Measurements from ENCODE around the gene KLHL11.
A peak's percentile ranks its signal among the peaks of the same experiment; 100 is the strongest.
"Not testable (repeated sequence)": the region's sequence is repeated elsewhere in the genome, so short reads cannot be mapped to it uniquely, and the experiment has no call there.

KLHL11 gene

DNA sequence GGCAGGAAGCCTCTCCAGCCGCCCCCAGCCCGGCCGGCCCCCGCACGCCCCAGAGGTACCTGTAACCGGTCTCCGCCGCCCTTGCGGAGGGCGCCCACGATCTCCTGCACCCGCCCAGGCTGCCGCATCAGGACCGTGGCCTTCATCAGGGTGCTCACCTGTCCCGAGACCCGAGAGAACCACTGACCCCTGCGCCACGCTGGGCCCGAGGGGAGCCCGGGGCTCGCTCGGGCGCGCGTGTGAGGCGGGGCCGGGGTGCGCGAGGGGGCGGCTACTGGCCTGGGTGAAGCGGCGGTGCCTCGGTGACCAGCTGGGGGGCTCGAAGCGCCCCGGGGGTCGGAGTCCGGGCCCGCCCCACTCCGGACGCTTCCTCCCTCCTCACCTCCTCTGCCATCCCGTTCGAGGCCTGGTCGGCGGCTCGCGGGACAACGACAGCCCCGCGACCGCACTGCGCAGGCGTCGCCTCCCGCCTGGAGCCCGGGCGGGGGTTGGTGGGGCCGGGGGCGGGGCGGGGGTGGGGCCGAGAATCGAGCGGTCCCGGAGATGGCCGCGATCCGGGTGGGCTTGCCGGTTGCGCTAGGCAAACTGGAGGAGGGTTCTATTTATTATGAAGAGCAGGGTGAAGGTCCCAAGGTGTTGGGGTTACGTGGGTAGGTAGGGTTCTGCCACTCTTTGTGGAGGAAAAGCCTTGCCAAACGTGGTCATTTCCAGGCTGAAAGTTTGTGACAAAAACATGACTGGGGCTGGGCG lies 29.2 kb downstream of the KLHL11 start, which contains the start of gene NT5C3B:
NT5C3B (minus strand) TSS at position 433 of the 750 bp plus-strand sequence; CDS start at position 394, 39 bp downstream.
- no peak for DNase-seq

GRCh38 chr17:41835214-41835799 lies 29.9 kb downstream of the KLHL11 start:
- DNase-seq, result no peak

- not testable (repeated sequence) for DNase-seq
These were observed 35.3 kb downstream of the KLHL11 start for GRCh38 chr17:41829961-41830360.

DNA sequence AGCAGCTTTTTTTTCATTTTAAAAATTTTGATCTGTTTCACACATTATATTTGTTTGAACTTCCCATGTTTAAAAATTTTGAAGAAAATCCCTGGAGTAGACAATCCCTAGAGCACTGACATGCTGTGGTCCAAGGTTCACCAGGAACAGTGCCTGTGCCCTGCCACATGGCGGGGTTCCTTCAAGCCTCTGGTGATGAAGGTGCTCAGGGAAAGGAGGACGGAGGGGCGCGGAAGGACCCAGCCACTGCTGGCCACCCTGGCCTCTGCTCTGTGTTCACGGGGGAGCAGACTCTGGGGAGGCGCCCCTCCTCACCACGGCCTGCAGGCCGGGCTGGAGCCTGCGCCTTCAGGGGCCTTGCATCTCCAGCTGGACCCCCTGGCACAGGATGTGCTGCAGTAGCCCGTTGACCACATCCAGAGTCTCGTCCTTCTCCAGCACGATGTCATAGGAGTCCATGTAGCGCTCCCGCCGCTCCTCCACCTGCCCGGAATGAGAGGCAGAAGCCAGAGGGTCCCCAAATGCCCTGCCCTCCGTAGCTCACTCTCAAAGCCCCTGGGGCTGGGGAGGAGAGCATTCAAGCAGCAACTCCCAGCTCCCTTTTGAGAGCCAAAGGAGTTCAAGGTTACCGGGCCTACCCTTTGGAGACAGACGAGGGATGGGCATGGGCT lies 39.9 kb downstream of the KLHL11 start:
- no peak for DNase-seq

DNA sequence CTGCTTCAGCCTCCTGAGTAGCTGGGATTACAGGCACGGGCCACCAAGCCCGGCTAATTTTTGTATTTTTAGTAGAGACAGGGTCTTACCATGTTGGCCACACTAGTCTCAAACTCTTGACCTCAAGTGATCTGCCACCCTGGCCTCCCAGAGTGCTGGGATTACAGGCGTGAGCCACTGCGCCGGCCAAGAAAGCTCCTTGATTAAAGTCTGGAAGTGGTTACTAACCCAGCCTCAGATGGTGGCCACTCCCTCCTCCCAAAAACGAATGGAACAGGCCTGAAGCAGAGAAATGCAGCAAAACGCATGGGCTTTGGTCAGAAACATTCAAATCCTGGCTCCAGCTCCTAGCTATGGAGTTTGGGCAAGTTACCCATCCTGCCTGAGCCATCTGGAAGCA lies 41.1 kb downstream of the KLHL11 start:
- no peak for DNase-seq

DNA sequence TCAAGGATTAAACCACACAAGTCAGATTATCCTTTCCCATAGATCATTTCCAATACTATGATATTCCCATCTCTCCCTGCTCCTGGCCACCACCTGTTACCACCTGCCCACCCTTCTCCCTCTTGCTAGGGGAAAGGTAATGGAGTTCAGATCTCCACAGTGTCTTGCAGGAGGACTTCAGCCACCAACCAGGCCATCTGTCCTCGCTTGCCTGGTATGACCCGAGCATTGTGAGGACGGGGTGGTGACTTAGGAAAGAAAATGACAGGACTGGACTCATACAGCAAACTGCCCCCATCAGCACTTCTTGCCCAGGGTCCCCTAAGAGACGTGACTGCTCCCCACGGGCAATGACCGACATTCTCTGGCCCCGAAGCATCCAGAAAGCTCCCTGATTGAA lies 41.6 kb downstream of the KLHL11 start:
- no peak for DNase-seq

DNA sequence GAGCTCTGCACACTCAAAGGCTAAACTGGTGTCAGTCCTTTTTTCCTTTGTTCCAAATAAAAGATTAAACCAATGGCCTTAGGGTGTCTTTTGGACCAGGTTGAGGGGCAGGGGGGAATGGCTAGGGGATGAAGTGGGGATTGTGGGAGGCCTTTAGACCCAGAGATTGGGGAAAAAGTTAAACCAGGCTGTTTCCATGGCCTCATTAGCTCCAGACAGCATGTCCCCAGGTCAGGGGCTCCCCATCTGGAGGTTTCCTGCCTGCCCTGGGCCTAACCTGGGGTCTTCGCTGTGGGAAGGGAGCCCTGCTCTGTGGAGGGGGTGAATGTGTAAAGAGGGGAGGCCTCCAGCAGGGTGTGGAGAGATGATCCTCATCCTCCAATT lies 42.1 kb downstream of the KLHL11 start:
- DNase-seq, result no peak

GRCh38 chr17:41822216-41823140 lies 42.7 kb downstream of the KLHL11 start:
- DNase-seq, result no peak

GRCh38 chr17:41821776-41822175 lies 43.4 kb downstream of the KLHL11 start:
- no peak for DNase-seq

GRCh38 chr17:41818024-41818423 lies 47.2 kb downstream of the KLHL11 start:
- no peak for DNase-seq

- no peak for DNase-seq
These were observed 48.4 kb downstream of the KLHL11 start for GRCh38 chr17:41816637-41817320.

- DNase-seq, result no peak
These were observed 51.0 kb downstream of the KLHL11 start for GRCh38 chr17:41814195-41814594.

- DNase-seq, result no peak
These were observed 51.5 kb downstream of the KLHL11 start for GRCh38 chr17:41813699-41814124.

DNA sequence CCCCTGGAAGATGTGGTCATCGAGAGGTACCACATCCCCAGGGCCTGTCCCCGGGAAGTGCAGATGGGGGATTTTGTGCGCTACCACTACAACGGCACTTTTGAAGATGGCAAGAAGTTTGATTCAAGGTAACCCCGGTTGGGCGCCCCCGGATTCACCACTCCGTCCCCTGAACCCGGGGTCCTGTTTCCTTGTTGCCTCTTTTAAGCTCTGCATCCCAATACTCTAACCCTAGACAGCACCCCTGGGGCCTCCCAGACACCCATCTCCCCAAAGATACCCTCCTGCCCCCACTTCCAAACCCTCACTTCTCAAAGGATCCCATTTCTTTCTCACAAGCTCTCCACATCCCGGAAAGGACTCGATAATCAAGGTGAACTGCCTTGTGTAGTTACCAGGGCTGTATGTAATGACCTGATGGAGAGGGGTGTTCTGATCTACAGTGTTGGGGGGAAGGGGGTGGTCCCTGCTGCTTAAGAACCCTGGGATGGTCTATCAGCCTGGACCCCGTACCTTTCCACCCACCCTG lies 52.0 kb downstream of the KLHL11 start:
- DNase-seq, result no peak

DNA sequence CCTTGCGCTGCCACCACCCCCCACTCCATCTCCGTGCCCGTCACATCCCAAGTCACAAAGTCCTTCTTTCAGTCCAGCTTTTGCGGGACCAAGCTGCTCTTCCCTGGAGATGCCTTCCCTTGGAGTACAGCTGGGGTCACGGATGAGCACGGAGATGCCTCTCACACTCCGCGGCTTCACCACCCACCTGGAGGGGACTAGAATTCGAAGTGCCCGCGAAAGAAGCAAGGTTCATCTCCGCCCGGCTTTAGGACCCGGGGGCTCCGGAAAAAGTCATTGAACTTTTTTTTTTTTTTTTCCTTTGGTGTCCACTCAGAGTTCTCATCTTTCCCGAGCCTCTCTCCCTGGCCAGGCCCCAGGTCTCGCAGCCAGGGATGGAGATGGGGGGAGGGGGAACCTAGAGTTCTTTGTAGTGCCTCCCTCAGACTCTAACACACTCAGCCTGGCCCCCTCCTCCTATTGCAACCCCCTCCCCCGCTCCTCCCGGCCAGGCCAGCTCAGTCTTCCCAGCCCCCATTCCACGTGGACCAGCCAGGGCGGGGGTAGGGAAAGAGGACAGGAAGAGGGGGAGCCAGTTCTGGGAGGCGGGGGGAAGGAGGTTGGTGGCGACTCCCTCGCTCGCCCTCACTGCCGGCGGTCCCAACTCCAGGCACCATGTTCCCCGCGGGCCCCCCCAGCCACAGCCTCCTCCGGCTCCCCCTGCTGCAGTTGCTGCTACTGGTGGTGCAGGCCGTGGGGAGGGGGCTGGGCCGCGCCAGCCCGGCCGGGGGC lies 52.7 kb downstream of the KLHL11 start, which contains the start of gene FKBP10:
FKBP10 (plus strand) TSS at position 624 of the 771 bp plus-strand sequence; CDS start at position 655, 31 bp downstream.
- DNase-seq, result peak; percentile 59

DNA sequence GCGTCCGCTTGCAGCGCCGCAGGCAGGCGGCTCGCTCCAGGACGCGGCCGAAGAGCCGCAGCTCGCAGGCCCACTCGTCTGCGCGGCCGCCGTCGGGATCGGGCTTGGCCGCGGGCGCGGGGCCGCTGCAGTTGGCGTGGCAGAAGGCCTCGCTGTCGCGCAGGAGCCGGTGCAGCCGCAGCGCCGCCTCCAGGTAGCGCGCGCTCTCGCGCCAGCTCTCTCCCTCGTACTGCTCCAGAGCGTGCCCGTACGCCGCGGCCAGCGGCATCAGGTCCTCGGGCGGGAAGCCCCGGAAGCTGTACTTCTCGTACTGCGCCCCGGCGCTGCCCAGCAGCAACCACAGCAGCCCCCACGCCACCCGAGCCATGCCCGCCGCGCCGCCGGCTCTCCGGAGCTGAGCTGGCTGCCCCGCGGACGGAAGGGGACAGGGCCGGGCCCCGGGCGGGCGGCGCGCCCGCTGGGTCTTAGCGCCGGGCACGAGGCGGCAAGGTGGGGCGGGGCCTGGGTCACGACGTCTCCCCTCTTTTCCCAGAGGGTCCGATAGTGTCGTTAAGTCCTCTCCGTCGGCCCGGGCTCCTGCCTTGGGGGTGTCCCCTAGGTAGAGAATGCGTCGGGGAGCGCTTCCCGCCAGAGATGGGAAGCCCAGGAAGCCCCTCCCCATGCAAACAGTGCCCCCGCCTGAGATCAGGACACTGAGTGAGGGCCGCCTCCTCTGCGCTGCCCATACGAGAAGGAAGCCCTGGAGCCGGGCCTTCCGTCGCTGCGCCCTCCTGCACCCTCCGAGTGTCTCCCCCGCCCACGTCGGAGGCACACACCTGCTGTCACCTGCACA lies 53.5 kb downstream of the KLHL11 start, which contains the start of gene P3H4:
P3H4 (minus strand) TSS at position 401 of the 832 bp plus-strand sequence; CDS start at position 367, 34 bp downstream.
- peak; percentile 74 for DNase-seq

- peak; percentile 55 for DNase-seq
These were observed 54.3 kb downstream of the KLHL11 start for GRCh38 chr17:41810659-41811548.

DNA sequence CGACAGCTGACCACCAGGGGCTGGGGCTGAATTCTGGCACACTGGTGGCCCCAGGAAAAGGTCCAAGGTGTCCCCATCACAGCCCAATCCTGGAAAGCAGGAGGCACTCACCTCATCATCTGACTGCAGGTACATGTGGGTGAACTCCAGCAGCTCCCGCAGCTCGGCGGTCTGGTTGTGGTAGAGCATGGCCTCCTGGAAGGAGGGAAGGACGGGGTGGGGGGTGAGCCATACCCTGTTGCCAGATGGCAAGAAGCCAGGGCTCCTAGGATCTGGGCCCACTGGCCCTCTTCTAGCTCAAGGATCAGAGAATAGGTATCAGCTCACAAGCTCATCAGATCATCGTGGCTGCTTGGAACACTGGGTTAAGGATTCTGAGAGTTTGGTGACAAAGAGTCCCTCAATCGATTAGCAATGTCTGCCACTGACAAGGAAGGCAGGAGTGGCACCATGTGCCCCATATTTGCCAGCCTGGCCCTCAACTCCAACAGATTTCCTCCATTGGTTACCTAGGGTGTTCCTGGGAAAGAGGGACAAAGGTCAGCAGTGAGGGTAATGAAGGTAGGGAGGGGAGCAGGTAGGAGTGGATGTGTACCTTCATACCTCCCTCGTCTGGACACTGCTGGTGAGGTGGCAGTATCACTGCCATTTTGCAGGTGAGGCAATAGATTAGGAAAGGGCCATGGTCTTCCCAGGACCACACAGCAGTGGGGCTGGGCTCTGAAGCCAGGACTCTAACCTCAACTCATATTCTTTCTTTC lies 58.4 kb downstream of the KLHL11 start:
- DNase-seq, result no peak
